ENCODE data around the gene C1R.

Gene C1R

GRCh38 chr12:7096006-7096932 is 4.0 kb upstream of the C1R start:
- no peak for DNase-seq

- no peak for DNase-seq
Observed at GRCh38 chr12:7093892-7094291, 1.6 kb upstream of the C1R start.

- DNase-seq: no peak
Observed at GRCh38 chr12:7093486-7093885, 1.2 kb upstream of the C1R start.

GRCh38 chr12:7092986-7093460 is 778 bp upstream of the C1R start:
- no peak for DNase-seq

GRCh38 chr12:7091660-7092228 is 501 bp downstream of the C1R start:
- DNase-seq: no peak

- DNase-seq: no peak
Observed at GRCh38 chr12:7091171-7091570, 1.1 kb downstream of the C1R start.

GRCh38 chr12:7090222-7090998 is 1.8 kb downstream of the C1R start:
- peak; percentile 67 for DNase-seq

GRCh38 chr12:7089196-7089871 is 2.9 kb downstream of the C1R start:
- DNase-seq: no peak

GRCh38 chr12:7083125-7083524 is 9.1 kb downstream of the C1R start:
- DNase-seq: no peak

- no peak for DNase-seq
Observed at GRCh38 chr12:7081037-7081436, 11.2 kb downstream of the C1R start.

GRCh38 chr12:7079826-7080125 is 12.5 kb downstream of the C1R start:
- DNase-seq: no peak

GRCh38 chr12:7078163-7078562 is 14.1 kb downstream of the C1R start:
- DNase-seq: no peak

GRCh38 chr12:7076493-7076892 is 15.8 kb downstream of the C1R start:
- no peak for DNase-seq

GRCh38 chr12:7075939-7076338 is 16.3 kb downstream of the C1R start:
- no peak for DNase-seq

- DNase-seq: no peak
Observed at GRCh38 chr12:7075518-7075917, 16.7 kb downstream of the C1R start.

GRCh38 chr12:7073946-7074345 is 18.3 kb downstream of the C1R start:
- DNase-seq: no peak

GRCh38 chr12:7072554-7072953 is 19.7 kb downstream of the C1R start:
- no peak for DNase-seq

- no peak for DNase-seq
Observed at GRCh38 chr12:7072035-7072434, 20.2 kb downstream of the C1R start.

- no peak for DNase-seq
Observed at GRCh38 chr12:7069386-7069785, 22.9 kb downstream of the C1R start.

- no peak for DNase-seq
Observed at GRCh38 chr12:7068994-7069346, 23.3 kb downstream of the C1R start.

- DNase-seq: no peak
Observed at GRCh38 chr12:7068240-7068993, 23.8 kb downstream of the C1R start.

GRCh38 chr12:7067096-7067495 is 25.1 kb downstream of the C1R start:
- DNase-seq: no peak

- no peak for DNase-seq
Observed at GRCh38 chr12:7066596-7066995, 25.6 kb downstream of the C1R start.

Data from NCI-H82 (cell line).